Immature natural killer cell (primary cell): Measurements from ENCODE around the gene BCAN. TPM values are rescaled to one million over a fixed set of nuclear protein-coding genes. Genes with fewer than 3 reads are reported as not detected.

Source experiments
- polyA plus RNA-seq, 3 donors: library from polyadenylated mRNA; unstranded; fragments of 300-500 nt; fragmentation: Illumina TruSeq; gene quantifications; one replicate each; pipeline ENCODE4 v1.2.3, GENCODE V29; 2021

BCAN gene
- polyA plus RNA-seq, 3 donors from 2014 or later = 0.35 TPM; not detected in 2

Other genes with a start within 250 kb of the BCAN start
- 10 to 100 TPM in 1 of 3 donors, 1 to 10 TPM in 2; 5.0 to 22.8 (median 6.0) TPM for gene MEF2D, start 141.3 kb upstream of the BCAN start, polyA plus RNA-seq
- gene IQGAP3, start 69.6 kb upstream of the BCAN start, polyA plus RNA-seq = not detected
- 1 to 10 TPM in 1 of 3 donors, under 1 TPM in 2; 0.40 to 1.1 (median 0.72) TPM for gene TTC24, start 62.4 kb upstream of the BCAN start, polyA plus RNA-seq
- gene NAXE, start 50.3 kb upstream of the BCAN start, polyA plus RNA-seq = 100 to 1,000 TPM; 141 to 239 (median 202) TPM
- 10 to 100 TPM in 2 of 3 donors, 1 to 10 TPM in 1; 7.7 to 42.2 (median 15.9) TPM for gene GPATCH4, start 40.6 kb upstream of the BCAN start, polyA plus RNA-seq
- not detected for gene HAPLN2, start 22.7 kb upstream of the BCAN start, polyA plus RNA-seq
- not detected for gene NES, start 35.3 kb downstream of the BCAN start, polyA plus RNA-seq
- not detected for gene CRABP2, start 63.5 kb downstream of the BCAN start, polyA plus RNA-seq
- gene METTL25B, start 86.4 kb downstream of the BCAN start, polyA plus RNA-seq = 1 to 10 TPM; 4.1 to 6.3 (median 4.4) TPM
- 10 to 100 TPM in 2 of 3 donors, 1 to 10 TPM in 1; 9.3 to 34.1 (median 15.8) TPM for gene ISG20L2, start 86.6 kb downstream of the BCAN start, polyA plus RNA-seq
- gene MRPL24, start 99.0 kb downstream of the BCAN start, polyA plus RNA-seq = 100 to 1,000 TPM in 1 of 3 donors, 10 to 100 TPM in 2; 75.4 to 126 (median 88.2) TPM
- gene HDGF, start 109.6 kb downstream of the BCAN start, polyA plus RNA-seq = 10 to 100 TPM; 27.5 to 35.4 (median 32.4) TPM
- gene PRCC, start 125.4 kb downstream of the BCAN start, polyA plus RNA-seq = 10 to 100 TPM; 25.9 to 55.6 (median 32.8) TPM
- gene SH2D2A, start 174.7 kb downstream of the BCAN start, polyA plus RNA-seq = 100 to 1,000 TPM in 1 of 3 donors, 10 to 100 TPM in 2; 76.4 to 139 (median 84.1) TPM
- not detected for gene INSRR, start 217.0 kb downstream of the BCAN start, polyA plus RNA-seq
- under 1 TPM in 1 of 3 donors, not detected in 2; 0.71 TPM for gene NTRK1, start 218.7 kb downstream of the BCAN start, polyA plus RNA-seq